H54 (cell line): ENCODE measurements around the gene WASL.

Experiments
- DNase-seq: peaks from one replicate; pipeline ENCODE4 v3.0.0; 2011; ENCODE audit warnings: low spot score, mixed read lengths; ENCODE audit not compliant: insufficient read length
- FAIRE-seq: peaks from 3 replicates; lab custom pipeline; 2011; peaks lifted over from hg19 to GRCh38; lab: Jason Lieb, UNC
- POLR2A ChIP-seq: IDR thresholded peaks from 2 replicates; pipeline ENCODE4 v1.6.1; 2011; ENCODE audit warnings: low read depth, mild to moderate bottlenecking, low read length

The WASL gene

GRCh38 chr7:123681561-123681960, 67.2 kb downstream of the WASL start:
- FAIRE-seq (no peak), DNase-seq (no peak)
- TF ChIP-seq POLR2A: no peak

GRCh38 chr7:123680580-123680979, 68.2 kb downstream of the WASL start:
- FAIRE-seq (no peak), DNase-seq (no peak)
- no peak for TF ChIP-seq POLR2A

- DNase-seq: no peak
- no peak for FAIRE-seq
- no peak for TF ChIP-seq POLR2A
Measured at GRCh38 chr7:123679614-123680013, 69.2 kb downstream of the WASL start.

- FAIRE-seq (no peak), DNase-seq (no peak)
- TF ChIP-seq POLR2A: no peak
Measured at GRCh38 chr7:123677061-123677715, 71.6 kb downstream of the WASL start.

- DNase-seq: no peak
- no peak for FAIRE-seq
- TF ChIP-seq POLR2A: no peak
Measured at GRCh38 chr7:123675181-123675473, 73.7 kb downstream of the WASL start.

GRCh38 chr7:123674399-123675180, 74.2 kb downstream of the WASL start:
- DNase-seq: no peak
- FAIRE-seq: no peak
- no peak for TF ChIP-seq POLR2A

- TF ChIP-seq POLR2A: no peak
- FAIRE-seq (no peak), DNase-seq (no peak)
Measured at GRCh38 chr7:123673752-123674398, 74.9 kb downstream of the WASL start.

GRCh38 chr7:123673137-123673732, 75.6 kb downstream of the WASL start:
- no peak for TF ChIP-seq POLR2A
- no peak for FAIRE-seq
- no peak for DNase-seq

GRCh38 chr7:123669485-123669884, 79.3 kb downstream of the WASL start:
- TF ChIP-seq POLR2A: no peak
- no peak for FAIRE-seq
- no peak for DNase-seq

- DNase-seq: no peak
- no peak for TF ChIP-seq POLR2A
- no peak for FAIRE-seq
Measured at GRCh38 chr7:123666492-123666891, 82.3 kb downstream of the WASL start.

GRCh38 chr7:123665896-123666295, 82.9 kb downstream of the WASL start:
- FAIRE-seq (no peak), DNase-seq (no peak)
- TF ChIP-seq POLR2A: no peak

- no peak for TF ChIP-seq POLR2A
- DNase-seq (no peak), FAIRE-seq (no peak)
Measured at GRCh38 chr7:123665157-123665556, 83.6 kb downstream of the WASL start.

GRCh38 chr7:123663200-123663599, 85.6 kb downstream of the WASL start:
- FAIRE-seq (no peak), DNase-seq (no peak)
- no peak for TF ChIP-seq POLR2A

- DNase-seq (no peak), FAIRE-seq (no peak)
- no peak for TF ChIP-seq POLR2A
Measured at GRCh38 chr7:123662755-123663154, 86.0 kb downstream of the WASL start.
